ENCODE data around the gene CD300LB. TPM values are rescaled to one million over a fixed set of nuclear protein-coding genes. Genes with fewer than 3 reads are reported as not detected.
"Not testable (repeated sequence)": the region's sequence is repeated elsewhere in the genome, so short reads cannot be mapped to it uniquely, and the experiment has no call there.

The CD300LB gene
- total RNA-seq, 3 donors from 2014 or later: 0.27 to 0.28 TPM; not detected in 1

DNA sequence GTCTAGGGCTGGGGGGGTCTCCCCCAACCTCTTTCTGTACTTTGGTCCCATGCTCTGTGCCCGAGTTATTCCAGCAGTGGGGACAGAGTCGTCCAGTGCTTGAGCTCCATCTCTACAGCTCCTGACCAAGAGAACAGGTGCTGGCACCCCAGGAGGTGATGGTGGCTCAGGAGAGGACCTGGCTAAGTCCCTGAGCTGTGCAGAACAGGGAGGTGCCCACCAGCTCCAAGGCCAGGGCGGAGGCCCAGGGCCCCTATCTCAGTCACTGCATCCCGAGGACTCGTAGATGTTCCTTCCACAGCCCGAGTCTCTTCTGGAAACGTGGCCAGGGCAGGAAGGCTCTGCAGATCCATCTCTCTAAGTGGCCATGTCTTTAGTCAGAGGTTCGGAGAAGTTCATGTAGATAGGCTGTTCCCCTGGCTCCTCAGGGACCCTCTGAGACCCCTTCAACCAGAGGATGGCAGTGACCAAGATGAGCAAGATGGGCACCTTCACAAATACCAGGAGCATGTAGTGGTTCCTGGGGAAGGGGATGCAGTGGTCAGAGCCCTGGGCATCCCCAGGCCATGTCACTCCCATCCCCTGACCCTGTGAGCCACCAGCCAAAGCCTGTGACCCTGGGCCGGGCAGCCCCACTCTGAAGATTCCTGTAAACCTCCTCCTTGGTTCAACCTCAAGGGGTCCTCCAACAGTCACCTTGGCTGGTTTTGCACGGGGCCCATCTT lies 8.7 kb downstream of the CD300LB start:
- intact Hi-C loops (cut with DNase I, micrococcal nuclease): no loop called here
- DNase-seq (no peak), ATAC-seq (no peak)
- Histone ChIP-seq H3K4me1 (ENCODE audit: low read depth) (no peaks in the 10 kb centered on the region), H3K4me3 (no peak overlapping the region), H3K36me3 (ENCODE audit: low read depth) (no peaks in the 10 kb centered on the region), H3K9me3 (no peaks in the 10 kb centered on the region)
- TF ChIP-seq, protein P1, sequence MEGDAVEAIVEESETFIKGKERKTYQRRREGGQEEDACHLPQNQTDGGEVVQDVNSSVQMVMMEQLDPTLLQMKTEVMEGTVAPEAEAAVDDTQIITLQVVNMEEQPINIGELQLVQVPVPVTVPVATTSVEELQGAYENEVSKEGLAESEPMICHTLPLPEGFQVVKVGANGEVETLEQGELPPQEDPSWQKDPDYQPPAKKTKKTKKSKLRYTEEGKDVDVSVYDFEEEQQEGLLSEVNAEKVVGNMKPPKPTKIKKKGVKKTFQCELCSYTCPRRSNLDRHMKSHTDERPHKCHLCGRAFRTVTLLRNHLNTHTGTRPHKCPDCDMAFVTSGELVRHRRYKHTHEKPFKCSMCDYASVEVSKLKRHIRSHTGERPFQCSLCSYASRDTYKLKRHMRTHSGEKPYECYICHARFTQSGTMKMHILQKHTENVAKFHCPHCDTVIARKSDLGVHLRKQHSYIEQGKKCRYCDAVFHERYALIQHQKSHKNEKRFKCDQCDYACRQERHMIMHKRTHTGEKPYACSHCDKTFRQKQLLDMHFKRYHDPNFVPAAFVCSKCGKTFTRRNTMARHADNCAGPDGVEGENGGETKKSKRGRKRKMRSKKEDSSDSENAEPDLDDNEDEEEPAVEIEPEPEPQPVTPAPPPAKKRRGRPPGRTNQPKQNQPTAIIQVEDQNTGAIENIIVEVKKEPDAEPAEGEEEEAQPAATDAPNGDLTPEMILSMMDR (IDR thresholded peaks at IDR 0.05): no peak

DNA sequence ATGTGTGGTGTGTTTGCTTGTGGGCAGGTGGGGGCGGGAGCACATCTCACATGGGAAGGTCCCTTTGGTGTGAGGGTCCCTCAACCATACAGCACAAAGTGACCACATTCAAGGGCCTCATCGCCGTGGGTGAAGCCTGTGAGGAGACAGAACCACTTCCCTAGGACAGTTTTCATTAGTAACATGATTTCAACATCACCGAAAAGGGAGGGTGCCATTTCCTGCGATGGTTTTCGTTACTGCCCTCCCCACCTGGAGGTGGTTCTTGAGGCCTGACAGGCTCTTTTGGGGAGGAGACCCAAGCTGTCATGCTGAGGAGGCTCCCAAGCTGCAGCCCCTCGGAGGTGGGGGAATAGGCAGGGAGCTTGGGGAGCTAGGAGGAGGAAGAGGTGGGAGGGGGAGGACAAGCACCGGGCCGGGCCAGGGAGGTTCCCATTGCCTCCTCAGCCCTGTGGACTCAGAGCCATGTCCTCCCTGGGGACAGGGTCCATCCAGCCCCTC lies 9.5 kb downstream of the CD300LB start:
- H3K4me3 ChIP-seq: no peak overlapping the region
- ATAC-seq (peak; percentile 30), DNase-seq (no peak)
- H3K9me3 ChIP-seq: no peaks in the 10 kb centered on the region
- no peaks in the 10 kb centered on the region for H3K4me1 ChIP-seq (ENCODE audit: low read depth)
- intact Hi-C loops (cut with DNase I, micrococcal nuclease): no loop called here
- no peaks in the 10 kb centered on the region for H3K36me3 ChIP-seq (ENCODE audit: low read depth)
- TF ChIP-seq, protein P1 (IDR thresholded peaks at IDR 0.05): no peak

DNA sequence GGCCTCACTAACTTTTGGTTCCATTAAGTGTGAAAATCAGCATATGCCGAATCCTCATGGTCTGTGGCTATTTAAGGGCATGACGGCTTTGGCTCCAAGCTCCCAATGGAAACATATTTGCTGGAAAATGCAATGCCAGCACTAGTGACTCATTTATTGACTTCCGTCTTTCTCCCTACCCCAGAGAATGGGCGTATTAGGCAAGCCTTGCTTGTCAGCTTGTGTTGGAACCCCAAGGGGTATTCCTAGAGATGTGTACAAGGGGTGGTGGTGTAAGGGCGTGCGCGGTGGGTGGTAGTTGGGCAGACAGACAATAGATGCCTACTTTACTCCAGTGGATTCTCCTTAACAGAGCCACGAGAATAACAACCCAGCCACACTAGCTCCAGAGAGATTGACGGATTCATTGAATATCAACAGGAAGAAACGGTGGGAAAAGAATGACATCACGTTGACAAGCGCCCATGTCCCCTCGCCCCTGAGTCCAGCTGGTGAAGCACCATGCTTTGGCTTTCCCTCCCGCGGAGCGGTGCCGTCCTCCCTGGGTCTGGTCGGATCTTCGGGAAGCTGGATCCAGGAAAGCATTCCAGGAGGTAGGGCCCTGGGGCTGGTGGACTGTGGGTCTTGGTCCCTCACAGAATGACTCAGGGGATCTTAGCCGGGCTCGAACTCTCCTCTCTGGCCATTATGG lies 10.3 kb downstream of the CD300LB start:
- ATAC-seq (peak; percentile 53), DNase-seq (peak in 1 of 3 donors; percentile 17)
- TF ChIP-seq, protein P1 (IDR thresholded peaks at IDR 0.05): no peak
- Histone ChIP-seq H3K4me1 (ENCODE audit: low read depth) (no peaks in the 10 kb centered on the region), H3K4me3 (no peak overlapping the region), H3K36me3 (ENCODE audit: low read depth) (no peaks in the 10 kb centered on the region), H3K9me3 (no peaks in the 10 kb centered on the region)
- intact Hi-C loops (cut with DNase I, micrococcal nuclease): no loop called here

DNA sequence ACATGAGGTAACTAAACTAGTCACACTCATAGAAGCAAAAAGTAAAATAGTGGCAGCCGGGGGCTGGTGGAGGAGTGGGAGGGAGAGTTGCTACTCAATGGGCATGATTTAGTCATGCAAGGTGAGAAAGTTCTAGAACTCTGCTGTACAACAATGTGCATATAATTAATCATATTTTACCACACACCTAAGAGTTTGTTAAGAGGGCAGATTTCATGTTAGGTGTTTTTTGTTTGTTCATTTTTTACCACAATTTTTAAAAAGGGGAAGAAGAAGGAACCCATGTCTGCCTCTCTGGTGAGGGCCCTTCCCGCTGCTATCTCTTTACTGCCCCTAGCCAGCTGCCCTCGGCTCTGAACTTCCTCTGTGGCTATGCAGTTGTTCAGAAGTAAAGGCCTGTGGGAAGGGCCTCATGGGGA lies 11.2 kb downstream of the CD300LB start:
- intact Hi-C loops (cut with DNase I, micrococcal nuclease): no loop called here
- no peak overlapping the region for H3K4me3 ChIP-seq
- ATAC-seq (peak; percentile 51), DNase-seq (no peak)
- H3K36me3 ChIP-seq (ENCODE audit: low read depth): no peaks in the 10 kb centered on the region
- H3K9me3 ChIP-seq: no peaks in the 10 kb centered on the region
- TF ChIP-seq, protein P1 (IDR thresholded peaks at IDR 0.05): no peak
- H3K4me1 ChIP-seq (ENCODE audit: low read depth): no peaks in the 10 kb centered on the region

DNA sequence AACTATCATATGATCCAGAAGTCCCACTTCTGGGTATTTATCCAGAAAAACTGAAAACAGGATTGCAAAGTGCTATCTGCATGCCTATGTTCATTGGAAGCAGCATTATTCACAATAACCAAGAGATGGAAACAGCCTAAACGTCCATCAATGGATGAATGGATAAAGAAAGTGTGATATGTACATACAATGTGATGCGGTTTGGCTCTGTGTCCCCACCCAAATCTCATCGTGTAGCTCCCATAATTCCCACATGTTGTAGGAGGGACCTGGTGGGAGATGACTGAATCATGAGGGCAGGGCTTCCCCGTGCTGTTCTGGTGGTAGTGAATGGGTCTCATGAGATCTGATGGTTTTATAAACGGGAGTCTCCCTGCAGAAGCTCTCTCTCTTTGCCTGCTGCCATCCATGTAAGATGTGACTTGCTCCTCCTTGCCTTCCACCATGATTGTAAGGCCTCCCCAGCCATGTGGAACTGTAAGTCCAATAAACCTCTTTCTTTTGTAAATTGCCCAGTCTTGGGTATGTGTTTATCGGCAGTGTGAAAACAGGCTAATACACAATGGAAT lies 12.8 kb downstream of the CD300LB start:
- ATAC-seq; H3K36me3 ChIP-seq (ENCODE audit: low read depth); H3K4me3 ChIP-seq; H3K9me3 ChIP-seq; DNase-seq; H3K4me1 ChIP-seq (ENCODE audit: low read depth); intact Hi-C loops (cut with DNase I, micrococcal nuclease): not testable (repeated sequence)
